DND-41 (cell line): Measurements from ENCODE around the gene TMEM117.
A peak's percentile ranks its signal among the peaks of the same experiment; 100 is the strongest.

ENCODE experiments used
- ATAC-seq: fragments of 200-7000 bp; cut with Tn5 transposase; 3 replicates; pipeline ENCODE4 v1.9.1; 2021; ENCODE audit warnings: low read depth; ENCODE audit not compliant: insufficient read depth
- DNase-seq: peaks from one replicate; pipeline ENCODE4 v3.0.0-alpha.2; 2020
- H2AFZ ChIP-seq: 2 replicates; pipeline ENCODE4 v1.6.0; 2012; ENCODE audit warnings: low read depth, low read length
- H3K27ac ChIP-seq: 2 replicates; pipeline ENCODE4 v1.5.1; 2012; ENCODE audit warnings: low read length, inconsistent platforms
- H3K27me3 ChIP-seq: fragments of 200-600 bp; sonication (generic); 2 replicates; pipeline ENCODE4 v1.6.0; 2012; ENCODE audit warnings: low read length, mild to moderate bottlenecking, inconsistent platforms; ENCODE audit not compliant: insufficient read depth, poor library complexity
- H3K36me3 ChIP-seq: 2 replicates; pipeline ENCODE4 v1.5.1; 2012; ENCODE audit warnings: low read length, inconsistent platforms; ENCODE audit not compliant: insufficient read depth
- H3K4me1 ChIP-seq: 2 replicates; pipeline ENCODE4 v1.5.1; 2012; ENCODE audit warnings: mild to moderate bottlenecking, low read length; ENCODE audit not compliant: insufficient read depth
- H3K4me2 ChIP-seq: 2 replicates; pipeline ENCODE4 v1.6.0; 2012; ENCODE audit warnings: mild to moderate bottlenecking, moderate library complexity, low read length, inconsistent platforms; ENCODE audit not compliant: insufficient read depth
- H3K4me3 ChIP-seq, 2 experiments: fragments of 200-600 bp in 1 of 2; shearing (Covaris generic) in 1 of 2; 2 replicates each; pipeline ENCODE4 v1.5.1; 2012 to 2016; ENCODE audit warnings: inconsistent platforms in 2 of 2, low read length in 2 of 2, mild to moderate bottlenecking in 2 of 2, low read depth in 1 of 2, moderate library complexity in 1 of 2
- H3K79me2 ChIP-seq: 2 replicates; pipeline ENCODE4 v1.6.0; 2012; ENCODE audit warnings: low read length, inconsistent platforms; ENCODE audit not compliant: insufficient read depth
- H3K9ac ChIP-seq: 2 replicates; pipeline ENCODE4 v1.6.0; 2012; ENCODE audit warnings: low read depth, mild to moderate bottlenecking, inconsistent platforms, low read length, moderate library complexity
- H3K9me3 ChIP-seq: 2 replicates; pipeline ENCODE4 v1.5.1; 2012; ENCODE audit warnings: low read length, moderate library complexity, mild to moderate bottlenecking, inconsistent platforms; ENCODE audit not compliant: insufficient read depth, severe bottlenecking
- H4K20me1 ChIP-seq: 2 replicates; pipeline ENCODE4 v1.6.0; 2012; ENCODE audit warnings: low read length; ENCODE audit not compliant: insufficient read depth
- EZH2 ChIP-seq: IDR thresholded peaks from 3 replicates; pipeline ENCODE4 v1.6.1; 2012; ENCODE audit warnings: borderline replicate concordance, low read depth, mild to moderate bottlenecking, moderate library complexity, low read length, inconsistent platforms; ENCODE audit not compliant: severe bottlenecking
- TF ChIP-seq, protein P1 (sequence below): IDR thresholded peaks from 2 replicates; pipeline ENCODE4 v1.5.1; 2012; ENCODE audit warnings: borderline replicate concordance, low read length, moderate library complexity, mild to moderate bottlenecking; ENCODE audit not compliant: poor library complexity, severe bottlenecking; ENCODE audit errors: extremely low read depth

Gene TMEM117

DNA sequence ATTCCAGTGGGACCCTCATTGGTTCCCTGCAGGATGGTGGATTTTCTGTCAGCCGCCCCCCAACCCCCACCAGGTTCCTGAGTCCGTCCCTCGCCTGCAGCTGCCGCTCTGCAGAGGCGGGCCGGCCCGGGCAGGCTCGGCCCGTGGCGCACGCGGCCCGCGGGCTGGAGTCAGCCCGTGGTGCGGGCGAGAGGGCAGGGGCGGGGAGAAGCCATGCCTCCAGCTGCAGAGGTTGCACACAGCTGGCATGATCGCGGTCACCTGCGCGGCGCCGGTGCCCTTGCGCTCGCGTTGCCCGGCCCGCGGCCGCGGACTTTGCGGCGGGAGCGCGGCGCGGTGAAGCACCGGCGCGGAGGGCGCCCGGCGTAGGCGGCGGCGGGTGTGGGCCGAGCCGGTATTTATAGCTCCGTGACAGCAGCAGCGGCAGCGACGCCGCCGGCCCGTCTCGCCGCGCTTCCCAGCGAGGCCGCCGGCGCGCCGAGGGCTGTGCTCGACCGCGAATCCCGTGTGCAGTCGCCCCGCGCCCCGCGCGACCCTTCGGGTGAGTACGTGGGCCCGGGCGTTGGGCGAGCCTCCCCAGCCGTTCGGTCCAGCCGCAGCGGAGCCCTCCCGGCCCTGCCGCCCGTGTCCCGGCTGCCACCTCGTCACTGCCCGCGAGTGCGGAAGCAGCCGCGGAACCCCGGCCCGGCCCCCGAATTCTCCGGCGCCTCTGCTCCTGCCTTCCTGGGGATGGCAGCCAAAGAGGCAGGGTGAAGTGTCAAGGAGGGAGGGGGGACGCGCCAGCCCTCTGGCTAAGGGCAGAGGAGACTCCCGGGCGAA lies at the start of gene TMEM117:
Gene TMEM117 (plus strand): TSS at position 426 of the 819 bp plus-strand sequence.
- Histone ChIP-seq H3K36me3 (no peaks in the 10 kb centered on the region), H2AFZ (peak within 1 kb of the TSS; percentile 44), H3K79me2 (no peaks in the 10 kb centered on the region), H3K4me2 (peak within 1 kb of the TSS; percentile 71), H3K4me3 (peak within 1 kb of the TSS in 1 of 2 experiments; percentile 55; a peak in 3 of 4 replicates), H3K9me3 (no peaks in the 10 kb centered on the region), H4K20me1 (no peaks in the 10 kb centered on the region), H3K9ac (peak within 1 kb of the TSS; percentile 48), H3K27ac (no peak within 1 kb of the TSS), H3K27me3 (peaks cover 39% of the 10 kb centered on the region), H3K4me1 (peaks cover 13% of the 10 kb centered on the region)
- peak; percentile 70 for TF ChIP-seq EZH2
- TF ChIP-seq, protein P1, sequence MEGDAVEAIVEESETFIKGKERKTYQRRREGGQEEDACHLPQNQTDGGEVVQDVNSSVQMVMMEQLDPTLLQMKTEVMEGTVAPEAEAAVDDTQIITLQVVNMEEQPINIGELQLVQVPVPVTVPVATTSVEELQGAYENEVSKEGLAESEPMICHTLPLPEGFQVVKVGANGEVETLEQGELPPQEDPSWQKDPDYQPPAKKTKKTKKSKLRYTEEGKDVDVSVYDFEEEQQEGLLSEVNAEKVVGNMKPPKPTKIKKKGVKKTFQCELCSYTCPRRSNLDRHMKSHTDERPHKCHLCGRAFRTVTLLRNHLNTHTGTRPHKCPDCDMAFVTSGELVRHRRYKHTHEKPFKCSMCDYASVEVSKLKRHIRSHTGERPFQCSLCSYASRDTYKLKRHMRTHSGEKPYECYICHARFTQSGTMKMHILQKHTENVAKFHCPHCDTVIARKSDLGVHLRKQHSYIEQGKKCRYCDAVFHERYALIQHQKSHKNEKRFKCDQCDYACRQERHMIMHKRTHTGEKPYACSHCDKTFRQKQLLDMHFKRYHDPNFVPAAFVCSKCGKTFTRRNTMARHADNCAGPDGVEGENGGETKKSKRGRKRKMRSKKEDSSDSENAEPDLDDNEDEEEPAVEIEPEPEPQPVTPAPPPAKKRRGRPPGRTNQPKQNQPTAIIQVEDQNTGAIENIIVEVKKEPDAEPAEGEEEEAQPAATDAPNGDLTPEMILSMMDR = no peak
- peak; percentile 72 for ATAC-seq
- DNase-seq = peak; percentile 23

DNA sequence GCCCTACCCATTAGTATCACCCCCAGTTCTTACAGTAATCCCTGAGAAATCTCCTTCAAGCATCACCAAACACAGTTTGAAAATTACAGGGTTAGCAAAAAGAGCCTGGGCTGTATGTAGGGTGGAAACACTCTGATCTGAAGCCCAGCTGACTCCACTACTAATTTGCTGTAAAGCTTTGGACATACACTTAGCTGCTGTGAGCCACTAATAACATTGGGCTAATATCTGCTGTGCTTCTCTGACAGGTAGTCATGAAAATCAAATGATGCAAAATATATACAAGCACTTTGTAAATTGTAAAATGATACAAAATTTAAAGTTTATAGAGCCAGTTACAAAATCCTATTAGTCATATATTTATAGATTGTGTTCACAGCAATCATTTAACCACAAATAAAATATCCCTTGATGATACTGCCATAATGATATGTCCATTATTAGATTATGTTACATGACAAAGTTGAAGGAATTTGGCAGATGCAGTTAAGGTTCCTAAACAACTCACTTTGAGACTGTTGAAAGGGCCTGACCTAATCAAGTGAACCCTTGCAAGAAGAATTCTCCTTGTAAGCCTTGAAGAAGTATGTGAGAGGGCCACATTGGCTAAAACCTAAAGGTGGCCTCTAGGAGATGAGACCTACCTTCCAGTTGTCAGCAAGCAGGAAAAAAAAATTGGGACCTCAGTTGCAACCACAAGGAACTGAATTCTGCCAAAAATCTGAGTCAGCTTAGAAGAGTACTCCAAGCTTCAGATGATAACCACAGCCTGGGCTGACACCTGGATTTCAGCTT lies 48.8 kb upstream of the TMEM117 start:
- peaks cover 58% of the 10 kb centered on the region for H3K36me3 ChIP-seq
- no peaks in the 10 kb centered on the region for H3K27me3 ChIP-seq

DNA sequence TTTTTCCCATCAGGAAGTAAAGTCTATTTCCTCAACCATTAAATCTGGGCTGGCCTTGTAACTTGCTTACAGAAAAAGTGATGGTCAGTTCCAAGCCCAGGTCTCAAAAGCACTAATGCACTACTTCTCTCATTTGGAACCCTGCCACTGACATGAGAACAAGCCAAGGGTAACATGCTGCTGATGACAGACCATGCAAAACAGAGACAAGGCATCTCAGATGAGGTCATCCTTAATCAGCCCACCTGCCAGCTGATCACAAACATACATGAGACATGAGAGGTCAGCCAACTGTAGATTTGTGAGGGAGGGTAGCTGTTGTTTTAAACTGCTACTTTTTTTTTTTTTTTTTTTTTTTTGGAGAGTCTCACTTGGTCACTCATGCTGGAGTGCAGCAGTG lies 45.9 kb upstream of the TMEM117 start:
- TF ChIP-seq EZH2 = no peak
- TF ChIP-seq, protein P1 = no peak
- no peak overlapping the region for H2AFZ ChIP-seq
- no peak overlapping the region for H3K9ac ChIP-seq
- H3K9me3 ChIP-seq = no peaks in the 10 kb centered on the region
- no peak overlapping the region for H3K4me2 ChIP-seq
- no peaks in the 10 kb centered on the region for H3K4me1 ChIP-seq
- H3K36me3 ChIP-seq = peaks cover 35% of the 10 kb centered on the region
- no peak for DNase-seq
- ATAC-seq = no peak
- no peak overlapping the region for H3K27ac ChIP-seq
- no peak overlapping the region for H3K4me3 ChIP-seq
- no peaks in the 10 kb centered on the region for H4K20me1 ChIP-seq
- no peaks in the 10 kb centered on the region for H3K27me3 ChIP-seq
- no peaks in the 10 kb centered on the region for H3K79me2 ChIP-seq

More for the DNA sequence above, 48.8 kb upstream of the TMEM117 start:
- Histone ChIP-seq H4K20me1 (no peaks in the 10 kb centered on the region), H2AFZ (no peak overlapping the region), H3K9ac (no peak overlapping the region), H3K27ac (no peak overlapping the region), H3K4me2 (no peak overlapping the region), H3K79me2 (no peaks in the 10 kb centered on the region), H3K9me3 (no peaks in the 10 kb centered on the region), H3K4me3 (no peak overlapping the region), H3K4me1 (no peaks in the 10 kb centered on the region)
- DNase-seq (no peak), ATAC-seq (no peak)
- TF ChIP-seq, protein P1 = no peak
- no peak for TF ChIP-seq EZH2
